NT2/D1 (cell line): ENCODE results near the gene BORCS6.

Experiments
- DNase-seq: peaks from one replicate; pipeline ENCODE4 v3.0.0-alpha.2; 2011; ENCODE audit warnings: low read depth, low spot score
- H3K27me3 ChIP-seq: 2 replicates; pipeline ENCODE4 v1.6.0; 2011; ENCODE audit warnings: mild to moderate bottlenecking; ENCODE audit not compliant: insufficient read length, insufficient read depth
- H3K36me3 ChIP-seq: 2 replicates; pipeline ENCODE4 v1.6.1; 2011; ENCODE audit warnings: mild to moderate bottlenecking, low read length, mixed read lengths; ENCODE audit not compliant: insufficient read depth, insufficient read length
- H3K4me1 ChIP-seq: 2 replicates; pipeline ENCODE4 v1.5.1; 2011; ENCODE audit not compliant: insufficient read depth, insufficient read length
- H3K4me3 ChIP-seq: 2 replicates; pipeline ENCODE4 v1.5.1; 2011; ENCODE audit warnings: low read depth; ENCODE audit not compliant: insufficient read length
- H3K9ac ChIP-seq: 2 replicates; pipeline ENCODE4 v1.6.0; 2011; ENCODE audit warnings: low read depth; ENCODE audit not compliant: insufficient read length
- H3K9me3 ChIP-seq: 2 replicates; pipeline ENCODE4 v1.5.1; 2011; ENCODE audit warnings: mild to moderate bottlenecking, low read length; ENCODE audit not compliant: insufficient read depth
- SUZ12 ChIP-seq: IDR thresholded peaks from 2 replicates; pipeline ENCODE4 v1.6.1; 2011; ENCODE audit not compliant: insufficient read length, insufficient read depth; ENCODE audit errors: extremely low read depth
- YY1 ChIP-seq: IDR thresholded peaks from 2 replicates; pipeline ENCODE4 v1.6.1; 2011; ENCODE audit not compliant: insufficient read length, insufficient read depth
- ZNF274 ChIP-seq: IDR thresholded peaks from 2 replicates; pipeline ENCODE4 v1.6.1; 2011; ENCODE audit warnings: mild to moderate bottlenecking, low read depth, low read length

Gene BORCS6

DNA sequence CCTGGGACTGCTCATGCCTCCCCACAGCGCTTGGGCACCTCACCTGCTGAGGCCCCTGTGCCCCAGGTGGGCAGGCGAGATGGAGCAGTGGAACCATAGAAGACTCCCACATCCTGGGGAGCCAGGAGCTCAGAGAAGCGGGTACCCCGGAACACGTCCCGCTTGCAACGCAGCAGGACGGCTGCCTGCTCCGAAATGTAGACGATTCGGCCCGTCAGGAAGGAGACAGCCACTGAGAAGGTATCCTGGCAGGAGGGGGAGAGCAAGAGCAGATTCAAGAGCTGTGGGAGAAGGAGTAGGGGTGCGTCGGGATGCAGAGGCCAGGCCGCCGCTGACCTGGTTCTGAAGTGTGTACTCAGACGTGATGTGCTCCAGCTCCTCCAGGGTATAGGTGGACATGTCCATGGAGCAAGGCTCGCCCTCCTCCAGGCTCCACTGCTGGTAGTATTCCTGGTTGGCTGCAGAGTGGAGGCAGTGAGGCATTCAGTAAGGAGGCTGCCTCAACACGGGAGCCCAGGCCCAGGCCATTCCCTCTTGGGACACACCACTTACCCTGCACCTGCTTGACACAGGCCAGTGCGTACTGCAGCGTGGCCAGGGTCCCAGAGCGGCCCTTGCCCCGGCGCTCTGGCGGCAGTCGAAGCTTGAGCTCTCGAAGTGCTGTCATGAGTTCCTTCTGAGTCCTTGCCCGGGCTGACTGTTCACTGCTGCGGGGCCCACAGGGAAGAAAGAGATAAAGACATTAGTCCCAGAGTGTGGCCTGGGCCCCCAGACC is 40.4 kb downstream of the BORCS6 start:
- no peak for DNase-seq
- H3K4me1 ChIP-seq, result peaks cover 9% of the 10 kb centered on the region
- no peaks in the 10 kb centered on the region for H3K9me3 ChIP-seq
- no peak for TF ChIP-seq SUZ12
- TF ChIP-seq ZNF274, result no peak
- no peak for TF ChIP-seq YY1
- no peak overlapping the region for H3K4me3 ChIP-seq
- no peaks in the 10 kb centered on the region for H3K27me3 ChIP-seq
- H3K36me3 ChIP-seq, result peaks cover 51% of the 10 kb centered on the region
- no peak overlapping the region for H3K9ac ChIP-seq

DNA sequence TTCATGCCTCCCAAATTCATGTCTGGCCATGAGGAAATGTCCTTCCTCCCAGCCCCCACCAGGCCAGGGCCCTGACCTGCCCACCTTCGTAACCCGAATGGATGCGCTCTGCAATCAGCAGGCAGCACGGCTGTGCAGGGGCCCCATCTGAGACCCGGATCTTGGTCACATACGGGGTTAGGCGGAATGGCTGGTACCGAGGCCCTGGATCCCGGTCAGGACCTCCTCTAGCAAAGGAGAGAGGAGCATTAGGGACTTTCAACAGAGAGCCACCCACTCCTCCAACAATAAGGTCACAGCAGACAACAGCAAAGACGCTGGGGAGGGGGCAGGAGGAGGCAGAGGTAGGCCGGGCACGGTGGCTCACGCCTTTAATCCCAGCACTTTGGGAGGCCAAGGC is 41.4 kb downstream of the BORCS6 start:
- DNase-seq, result no peak
- no peaks in the 10 kb centered on the region for H3K9me3 ChIP-seq
- no peaks in the 10 kb centered on the region for H3K27me3 ChIP-seq
- H3K36me3 ChIP-seq, result peaks cover 60% of the 10 kb centered on the region
- no peak overlapping the region for H3K9ac ChIP-seq
- H3K4me1 ChIP-seq, result peaks cover 9% of the 10 kb centered on the region
- TF ChIP-seq YY1 (no peak), ZNF274 (no peak), SUZ12 (no peak)
- no peak overlapping the region for H3K4me3 ChIP-seq

DNA sequence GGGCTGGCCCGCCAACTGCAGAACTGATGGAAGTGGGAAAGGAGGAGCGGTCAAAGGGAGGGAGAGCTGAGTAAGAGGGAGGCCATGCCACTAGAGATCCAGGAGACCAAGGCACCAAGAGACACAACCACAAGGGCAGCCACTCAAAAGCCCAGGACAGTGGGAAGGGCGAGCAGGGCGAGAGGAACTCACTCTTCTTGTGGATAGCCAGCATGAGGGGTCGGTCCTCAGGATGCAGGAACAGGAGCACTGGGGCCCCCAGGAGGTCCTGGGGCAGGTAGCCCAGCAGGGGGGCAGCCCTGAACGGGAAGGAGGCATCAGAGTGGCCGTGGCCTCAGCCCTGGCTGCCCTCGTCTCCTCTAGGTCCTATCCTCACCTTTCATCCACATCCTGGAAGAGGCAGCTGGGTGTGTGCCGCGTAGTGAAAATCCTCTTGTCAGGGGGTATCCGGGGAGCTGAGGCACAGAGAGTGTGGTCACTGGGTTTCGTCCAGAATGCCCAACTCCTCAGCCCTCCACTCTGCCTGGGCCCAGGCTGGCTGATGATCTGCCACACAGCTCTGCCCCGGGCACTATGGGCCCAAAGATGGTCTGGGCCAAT is 42.1 kb downstream of the BORCS6 start:
- H3K4me3 ChIP-seq, result no peak overlapping the region
- peaks cover 66% of the 10 kb centered on the region for H3K36me3 ChIP-seq
- H3K4me1 ChIP-seq, result peaks cover 4% of the 10 kb centered on the region
- DNase-seq, result no peak
- no peak overlapping the region for H3K9ac ChIP-seq
- H3K27me3 ChIP-seq, result no peaks in the 10 kb centered on the region
- TF ChIP-seq YY1 (no peak), ZNF274 (no peak), SUZ12 (no peak)
- H3K9me3 ChIP-seq, result no peaks in the 10 kb centered on the region

DNA sequence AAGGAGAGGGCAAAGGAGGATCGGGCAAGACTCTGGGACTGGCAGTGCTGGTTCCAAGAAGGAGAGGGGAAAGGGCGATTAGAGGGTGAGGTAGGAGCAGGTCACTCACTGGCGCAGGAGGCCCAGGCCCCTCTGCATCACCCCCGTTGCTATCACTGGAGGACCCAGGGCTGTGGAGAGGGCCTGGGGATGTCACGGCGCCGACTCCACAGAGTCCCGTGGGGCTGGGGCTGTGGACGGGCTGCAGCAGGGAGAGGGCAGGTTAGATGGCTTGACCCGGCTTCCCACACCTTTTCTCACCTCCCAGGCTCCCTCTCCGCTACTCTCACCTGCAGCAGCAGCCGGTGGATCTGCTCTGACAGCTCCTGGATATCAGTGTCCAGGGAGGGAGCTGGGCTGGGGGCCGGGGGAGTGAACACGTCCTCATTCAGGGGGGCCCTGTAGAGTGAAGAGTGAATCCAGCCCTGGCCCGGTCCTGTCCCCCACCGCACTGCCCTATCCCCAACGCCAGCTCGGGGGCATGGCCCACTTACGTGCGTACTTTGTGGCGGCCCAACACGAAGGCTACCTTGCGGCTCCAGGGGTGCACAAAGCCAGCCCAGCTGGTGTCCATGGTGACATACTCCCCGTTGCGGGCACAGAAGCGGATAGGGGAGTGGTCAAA is 42.7 kb downstream of the BORCS6 start:
- Histone ChIP-seq H3K9ac (no peak overlapping the region), H3K4me1 (no peaks in the 10 kb centered on the region), H3K36me3 (peaks cover 72% of the 10 kb centered on the region), H3K27me3 (no peaks in the 10 kb centered on the region), H3K9me3 (no peaks in the 10 kb centered on the region), H3K4me3 (no peak overlapping the region)
- TF ChIP-seq SUZ12 (no peak), YY1 (no peak), ZNF274 (no peak)
- DNase-seq, result no peak

DNA sequence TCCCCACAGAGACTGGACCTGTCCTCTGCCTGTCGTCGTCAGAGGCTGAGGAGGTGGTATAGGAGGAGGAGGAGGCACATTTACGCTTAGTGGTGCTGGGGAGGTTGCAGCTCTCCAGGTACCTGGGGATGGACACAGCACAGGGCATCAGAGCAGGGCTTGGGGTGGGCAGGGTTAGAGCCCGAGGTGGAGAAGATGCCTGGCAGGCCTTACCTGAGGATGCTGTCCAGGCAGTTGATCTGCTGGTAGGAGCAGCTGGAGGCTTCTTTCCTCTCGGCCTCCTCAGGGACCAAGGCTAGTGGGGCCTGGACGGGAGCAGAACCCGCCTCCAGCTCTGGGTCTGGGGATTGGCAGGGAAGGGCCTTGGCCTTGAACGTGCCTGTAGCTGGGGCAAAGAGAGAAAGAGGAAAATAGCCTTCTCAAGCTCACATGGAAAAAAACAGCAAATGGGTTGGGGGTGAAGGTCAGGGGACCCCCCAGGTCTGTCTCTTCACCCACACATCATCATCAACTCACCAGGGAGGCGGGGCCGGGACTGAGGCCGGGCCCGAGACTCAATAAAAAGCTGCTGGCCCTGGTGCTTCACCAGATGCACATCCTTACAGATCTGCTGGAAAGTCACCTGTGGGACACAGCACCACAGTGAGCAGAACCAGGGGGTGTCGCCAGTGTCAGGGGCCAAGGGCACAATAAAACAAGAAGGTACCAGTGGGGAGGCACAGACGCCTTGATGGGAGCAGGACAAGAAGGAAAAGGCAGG is 43.4 kb downstream of the BORCS6 start:
- H3K9me3 ChIP-seq, result no peaks in the 10 kb centered on the region
- no peaks in the 10 kb centered on the region for H3K27me3 ChIP-seq
- H3K36me3 ChIP-seq, result peaks cover 78% of the 10 kb centered on the region
- H3K4me1 ChIP-seq, result no peaks in the 10 kb centered on the region
- DNase-seq, result no peak
- TF ChIP-seq SUZ12, result no peak
- TF ChIP-seq YY1, result no peak
- no peak for TF ChIP-seq ZNF274
- H3K9ac ChIP-seq, result no peak overlapping the region
- H3K4me3 ChIP-seq, result no peak overlapping the region

DNA sequence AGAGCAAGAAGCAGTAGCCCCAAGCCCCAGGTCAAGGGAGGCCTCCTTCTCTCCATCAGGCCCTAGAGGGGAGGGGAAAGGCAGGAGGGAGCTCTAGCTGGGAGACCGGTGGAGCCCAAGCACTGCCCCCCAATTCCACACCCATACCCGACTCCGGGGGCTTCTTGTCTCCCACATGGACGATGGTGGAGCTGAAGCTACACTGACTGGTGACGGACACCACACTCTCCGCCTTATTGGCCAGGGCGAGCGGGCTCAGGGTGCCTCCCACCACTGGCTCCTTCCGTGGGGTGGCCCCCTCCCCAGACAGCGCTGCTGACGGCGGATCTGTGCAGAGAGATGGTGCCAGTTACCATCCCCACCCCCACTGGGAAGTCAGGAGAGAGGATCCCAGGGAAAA is 44.2 kb downstream of the BORCS6 start:
- DNase-seq, result no peak
- Histone ChIP-seq H3K27me3 (no peaks in the 10 kb centered on the region), H3K9ac (no peak overlapping the region), H3K36me3 (peaks cover 84% of the 10 kb centered on the region), H3K4me1 (no peaks in the 10 kb centered on the region), H3K4me3 (no peak overlapping the region), H3K9me3 (no peaks in the 10 kb centered on the region)
- TF ChIP-seq ZNF274 (no peak), YY1 (no peak), SUZ12 (no peak)

DNA sequence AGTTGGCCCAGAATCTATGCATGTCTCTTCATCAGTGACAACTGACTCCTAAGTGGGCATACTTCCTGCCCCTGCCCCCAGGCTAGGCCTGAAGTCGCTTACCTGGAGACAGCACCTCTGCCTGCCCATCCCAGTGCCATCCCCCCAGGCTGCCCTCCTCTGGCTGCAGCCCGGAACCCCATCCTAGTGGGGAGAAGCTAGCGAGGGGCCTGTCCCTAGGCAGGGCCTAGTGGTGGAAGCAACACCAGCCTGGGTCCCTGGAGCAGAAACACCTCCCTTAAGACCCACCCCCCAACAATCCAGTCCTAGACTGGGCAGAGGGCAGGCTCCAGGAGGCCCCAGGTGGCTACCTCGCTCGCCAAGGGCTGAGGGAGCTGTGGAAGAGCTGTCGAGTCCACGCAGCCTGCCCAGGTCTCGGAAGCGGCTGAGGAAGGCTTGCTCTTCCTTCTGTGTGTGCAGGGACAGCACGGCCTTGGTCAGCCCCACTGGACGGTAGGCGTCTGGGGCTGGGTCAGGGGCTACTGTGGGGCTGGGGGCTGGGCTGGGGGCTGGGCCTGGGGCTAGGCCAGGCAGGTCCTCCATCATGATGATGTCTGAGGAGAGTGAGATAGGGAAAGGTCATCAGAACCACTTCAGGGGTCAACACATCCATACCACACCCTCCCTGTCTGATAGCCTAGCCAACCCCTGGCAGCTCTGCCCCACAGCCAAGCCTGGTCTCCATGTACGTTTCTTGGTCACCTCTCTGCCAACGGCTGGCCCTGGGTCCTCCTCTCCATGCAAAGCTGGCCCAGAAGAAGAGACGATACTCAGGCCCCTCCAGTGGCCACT is 45.4 kb downstream of the BORCS6 start:
- Histone ChIP-seq H3K4me3 (no peak overlapping the region), H3K9ac (no peak overlapping the region), H3K27me3 (no peaks in the 10 kb centered on the region), H3K4me1 (peaks cover 4% of the 10 kb centered on the region), H3K36me3 (peaks cover 84% of the 10 kb centered on the region), H3K9me3 (no peaks in the 10 kb centered on the region)
- no peak for DNase-seq
- no peak for TF ChIP-seq ZNF274
- no peak for TF ChIP-seq SUZ12
- no peak for TF ChIP-seq YY1
